ENCODE data around the gene PRX. TPM values are rescaled to one million over a fixed set of nuclear protein-coding genes. Genes with fewer than 3 reads are reported as not detected.

Gene PRX
- total RNA-seq, 1 experiment from 2014 or later: 6.6 TPM

- Histone ChIP-seq H3K4me1 (replicated peaks; ENCODE audit: insufficient read depth) (peaks cover 17% of the 10 kb centered on the region; the same call in 1 of the 2 replicates), H3K79me2 (ENCODE audit: low read depth) (peaks cover 33% of the 10 kb centered on the region), H4K20me1 (ENCODE audit: insufficient read depth) (no peaks in the 10 kb centered on the region), H3K4me2 (peak overlapping the region; percentile 95), H3K27me3 (ENCODE audit: insufficient read depth, low read depth) (no peaks in the 10 kb centered on the region), H3K27ac (peak overlapping the region; percentile 32; the same call in 1 of the 2 replicates), H3K9me3 (ENCODE audit: insufficient read depth, low read depth) (no peaks in the 10 kb centered on the region), H3K36me3 (ENCODE audit: low read depth) (no peaks in the 10 kb centered on the region), H3K4me3 (peak overlapping the region; percentile 96), H2AFZ (peak overlapping the region; percentile 97), H3K9me2 (ENCODE audit: insufficient read depth) (no peaks in the 10 kb centered on the region), H3F3A (ENCODE audit: insufficient read depth, low read depth) (no peaks in the 10 kb centered on the region; the same call in 1 of the 2 replicates)
- intact Hi-C loops (cut with micrococcal nuclease; ENCODE audit: unreplicated experiment): loop anchor here (1.0 to 5.0 kb wide), 4 partner anchors 43 to 172 kb away; partner anchors contain the start of genes BLVRB, HIPK4 and SERTAD3
- POLR2A ChIA-PET (ENCODE audit: unreplicated experiment): interaction anchor here (0.6 kb wide), 2 partner anchors 96 to 117 kb away, joined by 3 read pairs; partner anchors contain the start of gene BLVRB
- DNase-seq: peak in 1 of 2 experiments; percentile 22
- TSS peak; percentile 80 for BruUV-seq (replicated peaks)
- CTCF ChIA-PET: interaction anchor here (0.7 kb wide), 1 partner anchor 455 kb away, joined by 16 read pairs; no protein-coding TSS in a partner anchor
- TF ChIP-seq CTCF (conservative IDR thresholded peaks at IDR 0.05) (no peak), EZH2 (IDR thresholded peaks at IDR 0.05; ENCODE audit: low read depth) (no peak)
These were observed 64.1 kb downstream of the PRX start for GRCh38 chr19:40348961-40349507.

- H3F3A ChIP-seq (ENCODE audit: insufficient read depth, low read depth): no peaks in the 10 kb centered on the region; the same call in 1 of the 2 replicates
- intact Hi-C loops (cut with micrococcal nuclease; ENCODE audit: unreplicated experiment): loop anchor here (1.0 to 5.0 kb wide), 4 partner anchors 44 to 172 kb away; partner anchors contain the start of genes BLVRB, HIPK4 and SERTAD3
- DNase-seq: peak; percentile 95 to 99
- ChIA-PET POLR2A (ENCODE audit: unreplicated experiment) (interaction anchor here (0.6 kb wide), 6 partner anchors 96 to 450 kb away, joined by 3 to 4 read pairs (median 3); partner anchors contain the start of gene BLVRB), CTCF (interaction anchor here (0.7 kb wide), 3 partner anchors 286 to 556 kb away, joined by 5 to 22 read pairs (median 16); no protein-coding TSS in a partner anchor)
- H3K4me1 ChIP-seq (replicated peaks; ENCODE audit: insufficient read depth): peaks cover 17% of the 10 kb centered on the region; the same call in 1 of the 2 replicates
- H3K9me2 ChIP-seq (ENCODE audit: insufficient read depth): no peaks in the 10 kb centered on the region
- peaks cover 33% of the 10 kb centered on the region for H3K79me2 ChIP-seq (ENCODE audit: low read depth)
- H3K27ac ChIP-seq: peak within 1 kb of the TSS; percentile 32; the same call in 1 of the 2 replicates
- H3K4me3 ChIP-seq: peak within 1 kb of the TSS; percentile 96
- no peaks in the 10 kb centered on the region for H4K20me1 ChIP-seq (ENCODE audit: insufficient read depth)
- BruUV-seq (replicated peaks): no TSS peak
- TF ChIP-seq EZH2 (IDR thresholded peaks at IDR 0.05; ENCODE audit: low read depth) (no peak), CTCF (conservative IDR thresholded peaks at IDR 0.05) (no peak)
- H2AFZ ChIP-seq: peak within 1 kb of the TSS; percentile 99
- H3K4me2 ChIP-seq: peak within 1 kb of the TSS; percentile 95
- no peaks in the 10 kb centered on the region for H3K9me3 ChIP-seq (ENCODE audit: insufficient read depth, low read depth)
- H3K27me3 ChIP-seq (ENCODE audit: insufficient read depth, low read depth): no peaks in the 10 kb centered on the region
- H3K36me3 ChIP-seq (ENCODE audit: low read depth): no peaks in the 10 kb centered on the region
These were observed 64.9 kb downstream of the PRX start, which contains the start of the genes C19orf47 and PLD3 for GRCh38 chr19:40348125-40348913. Gene C19orf47 (minus strand): TSS chr19:40348397. CDS start chr19:40341857, 6,540 bp downstream. Gene PLD3 (plus strand): TSS chr19:40348695. CDS start chr19:40366484, 17,789 bp downstream.

GRCh38 chr19:40344422-40344821 lies 68.8 kb downstream of the PRX start:
- no TSS peak for BruUV-seq (replicated peaks)
- CTCF ChIA-PET: no interaction called here
- H3F3A ChIP-seq (ENCODE audit: insufficient read depth, low read depth): no peaks in the 10 kb centered on the region; the same call in 1 of the 2 replicates
- H3K36me3 ChIP-seq (ENCODE audit: low read depth): no peaks in the 10 kb centered on the region
- TF ChIP-seq EZH2 (IDR thresholded peaks at IDR 0.05; ENCODE audit: low read depth): no peak
- no peak for TF ChIP-seq CTCF (conservative IDR thresholded peaks at IDR 0.05)
- H4K20me1 ChIP-seq (ENCODE audit: insufficient read depth): no peaks in the 10 kb centered on the region
- no peaks in the 10 kb centered on the region for H3K9me3 ChIP-seq (ENCODE audit: insufficient read depth, low read depth)
- peaks cover 26% of the 10 kb centered on the region for H3K79me2 ChIP-seq (ENCODE audit: low read depth)
- H3K4me1 ChIP-seq (replicated peaks; ENCODE audit: insufficient read depth): peaks cover 14% of the 10 kb centered on the region; the same call in 1 of the 2 replicates
- H3K9me2 ChIP-seq (ENCODE audit: insufficient read depth): no peaks in the 10 kb centered on the region
- no peak for DNase-seq
- H2AFZ ChIP-seq: no peak overlapping the region
- POLR2A ChIA-PET (ENCODE audit: unreplicated experiment): no interaction called here
- H3K4me3 ChIP-seq: no peak overlapping the region
- intact Hi-C loops (cut with micrococcal nuclease; ENCODE audit: unreplicated experiment): no loop called here
- no peak overlapping the region for H3K27ac ChIP-seq
- H3K27me3 ChIP-seq (ENCODE audit: insufficient read depth, low read depth): no peaks in the 10 kb centered on the region
- no peak overlapping the region for H3K4me2 ChIP-seq
